Right lobe of liver (tissue), 4 donors: Measurements from ENCODE around the gene GSTP1.
"Not testable (repeated sequence)": the region's sequence is repeated elsewhere in the genome, so short reads cannot be mapped to it uniquely, and the experiment has no call there.

Source experiments
- CTCF ChIP-seq, 4 donors: fragments of 200-600 bp in 3 of 4; fragments of 450-650 bp in 1 of 4; IDR thresholded peaks; one replicate each; pipeline versions ENCODE4 v1.5.1 to v1.8.0; 2016 to 2022; ENCODE audit warnings: antibody characterized with exemption in 4 of 4, mild to moderate bottlenecking in 2 of 4
- POLR2A ChIP-seq: fragments of 450-650 bp; IDR thresholded peaks from one replicate; pipeline ENCODE4 v1.6.1; 2017; ENCODE audit warnings: antibody characterized with exemption, mild to moderate bottlenecking
- donor health status: DM: no; HTN: no; CAD: no.
- donor health status: DM: no; HTN: no; CAD: no.
- donor health status: DM: no; HTN: yes; CAD: no.

- TF ChIP-seq CTCF (IDR thresholded peaks at IDR 0.05); POLR2A: not testable (repeated sequence)
These were observed 13.8 kb downstream of the GSTP1 start for GRCh38 chr11:67597458-67597857.
